Thoracic aorta endothelial cell (primary cell): ENCODE data around the gene IL15RA. TPM values are rescaled to one million over a fixed set of nuclear protein-coding genes. Genes with fewer than 3 reads are reported as not detected.

Experiments
- small RNA-seq: library from RNA; depleted of rRNA; stranded (forward); fragments of <200 nt; gene quantifications from one replicate; pipeline ENCODE3, GENCODE V24; 2012
- total RNA-seq: library from RNA; depleted of rRNA; stranded (reverse); fragments of >200 nt; gene quantifications from 2 replicates; pipeline ENCODE4 v1.2.3, GENCODE V29; 2012

IL15RA gene
- total RNA-seq: 14.9 and 26.6 TPM in 2 replicates

GRCh38 chr10:5977471-5978229, at the start of gene IL15RA:
TSS of gene IL15RA (minus strand) at chr10:5977543. CDS start at chr10:5977492, 51 bp downstream.

Small RNA genes within 50 kb of the gene (small RNA-seq; reads per million reads assigned to genes)
- gene RF00397: not detected

Other genes with a start within 250 kb of the IL15RA start
- 740 and 863 TPM in 2 replicates for gene GDI2, start 164.1 kb downstream of the IL15RA start, total RNA-seq
- 5.3 and 6.6 TPM in 2 replicates for gene ANKRD16, start 87.7 kb downstream of the IL15RA start, total RNA-seq
- 104 and 110 TPM in 2 replicates for gene FBH1, start 87.3 kb downstream of the IL15RA start, total RNA-seq
- gene IL2RA, start 84.8 kb upstream of the IL15RA start, total RNA-seq: not detected in 2 replicates
- 71.5 and 71.7 TPM in 2 replicates for gene RBM17, start 111.5 kb upstream of the IL15RA start, total RNA-seq
- gene PFKFB3, start 225.4 kb upstream of the IL15RA start, total RNA-seq: 25.9 and 42.4 TPM in 2 replicates